SJSA1 (cell line): ENCODE data around the gene CHGA. TPM values are rescaled to one million over a fixed set of nuclear protein-coding genes. Genes with fewer than 3 reads are reported as not detected.

Source experiments
- total RNA-seq: library from RNA; depleted of rRNA; stranded (reverse); fragments of >200 nt; shearing (Covaris generic); gene quantifications from 2 replicates; pipeline ENCODE4 v1.2.3, GENCODE V29; 2014; rRNA removed

The CHGA gene
- total RNA-seq, 1 experiment from 2014 or later = not detected

Other genes starting within 250 kb of the CHGA start
- 136 and 156 TPM in 2 replicates for gene LGMN, start 174.5 kb upstream of the CHGA start, total RNA-seq
- gene GOLGA5, start 128.8 kb upstream of the CHGA start, total RNA-seq = 22.7 and 32.7 TPM in 2 replicates
- 56.2 and 57.5 TPM in 2 replicates for gene ITPK1, start 192.8 kb downstream of the CHGA start, total RNA-seq